CD4-positive, alpha-beta T cell treated with Interleukin-17A for 4 hours (primary cell): ENCODE results near the gene CDCA3.

Experiments
- DNase-seq: peaks from one replicate; pipeline ENCODE4 v3.0.0-alpha.2; 2020; ENCODE audit warnings: mixed read lengths

Gene CDCA3

GRCh38 chr12:6852651-6853354 lies 1.7 kb upstream of the CDCA3 start:
- DNase-seq = peak; percentile 74

GRCh38 chr12:6851921-6852650 lies 1.0 kb upstream of the CDCA3 start, which contains the start of gene USP5:
USP5 (plus strand) TSS chr12:6852150; CDS start chr12:6852180, 30 bp downstream.
- DNase-seq = peak; percentile 98

- no peak for DNase-seq
These were observed 312 bp downstream of the CDCA3 start for GRCh38 chr12:6850796-6851152.

- DNase-seq = no peak
These were observed 1.0 kb downstream of the CDCA3 start for GRCh38 chr12:6849976-6850560.

- no peak for DNase-seq
These were observed 1.7 kb downstream of the CDCA3 start for GRCh38 chr12:6849427-6849826.

- no peak for DNase-seq
These were observed 3.4 kb downstream of the CDCA3 start for GRCh38 chr12:6847676-6848075.

GRCh38 chr12:6846316-6846869 lies 4.7 kb downstream of the CDCA3 start:
- no peak for DNase-seq

GRCh38 chr12:6845395-6845794 lies 5.7 kb downstream of the CDCA3 start:
- DNase-seq = no peak

- no peak for DNase-seq
These were observed 7.8 kb downstream of the CDCA3 start for GRCh38 chr12:6843118-6843902.

GRCh38 chr12:6842075-6842474 lies 9.0 kb downstream of the CDCA3 start:
- no peak for DNase-seq

- DNase-seq = no peak
These were observed 10.1 kb downstream of the CDCA3 start, which contains the start of gene GNB3 for GRCh38 chr12:6840761-6841515. GNB3 (plus strand) TSS chr12:6840925; CDS start chr12:6841288, 363 bp downstream.

- DNase-seq = no peak
These were observed 10.8 kb downstream of the CDCA3 start for GRCh38 chr12:6840330-6840729.

GRCh38 chr12:6839482-6840201 lies 11.4 kb downstream of the CDCA3 start:
- no peak for DNase-seq

- no peak for DNase-seq
These were observed 12.2 kb downstream of the CDCA3 start for GRCh38 chr12:6838854-6839253.

GRCh38 chr12:6837370-6838060 lies 13.6 kb downstream of the CDCA3 start:
- DNase-seq = no peak

GRCh38 chr12:6836851-6837250 lies 14.2 kb downstream of the CDCA3 start:
- DNase-seq = no peak

- DNase-seq = no peak
These were observed 16.2 kb downstream of the CDCA3 start for GRCh38 chr12:6834873-6835272.

GRCh38 chr12:6834254-6834653 lies 16.8 kb downstream of the CDCA3 start:
- DNase-seq = no peak

GRCh38 chr12:6833189-6833890 lies 17.7 kb downstream of the CDCA3 start:
- DNase-seq = no peak

- DNase-seq = no peak
These were observed 19.0 kb downstream of the CDCA3 start for GRCh38 chr12:6832125-6832524.
